DMS 273 (cell line): ENCODE results near the gene WIF1.

Source experiments
- DNase-seq: peaks from one replicate; lab custom pipeline; 2025; ENCODE audit not compliant: unreplicated experiment; lab: John Stamatoyannopoulos, UW

Gene WIF1

DNA sequence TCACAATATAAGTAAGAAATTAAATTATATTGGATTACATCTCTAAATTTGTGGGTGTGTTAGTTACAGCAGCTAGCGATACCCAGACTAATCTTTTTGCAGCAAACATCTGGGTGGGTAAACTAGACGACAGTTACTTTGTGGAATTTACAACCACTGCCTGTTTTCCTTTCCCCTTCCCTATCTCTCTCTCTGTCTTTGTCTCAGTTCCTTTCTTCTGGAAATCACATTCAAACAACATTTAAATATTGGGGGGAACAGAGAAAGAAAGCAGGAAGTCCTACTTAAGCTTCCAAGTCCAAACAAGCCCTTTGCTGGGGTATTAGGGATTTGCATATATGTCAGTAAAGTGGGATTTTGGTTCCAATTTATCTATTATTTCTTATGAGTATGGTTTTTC, 97.6 kb downstream of the WIF1 start:
- no peak for DNase-seq

DNA sequence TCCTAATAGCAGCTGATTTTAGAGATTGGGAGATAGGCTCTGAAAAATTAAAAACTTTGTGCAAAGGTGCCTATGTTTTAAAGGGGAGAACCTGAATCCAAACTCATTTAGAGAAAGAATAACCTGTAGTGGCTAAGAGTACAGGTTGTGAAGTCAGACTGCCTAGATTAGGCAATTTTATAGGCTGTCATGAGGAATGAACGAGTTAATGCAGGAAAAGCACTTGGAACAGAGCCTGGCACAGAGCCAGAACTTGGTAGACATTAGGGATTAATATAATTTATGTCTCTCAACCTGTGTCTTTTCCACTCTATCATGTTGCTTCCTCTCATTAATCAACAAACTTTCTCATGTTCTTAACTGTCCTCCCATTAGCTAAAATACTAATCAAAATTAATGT, 98.1 kb downstream of the WIF1 start:
- DNase-seq, result no peak

GRCh38 chr12:65022421-65022820, 98.7 kb downstream of the WIF1 start:
- no peak for DNase-seq

- DNase-seq, result no peak
These were observed 101.3 kb downstream of the WIF1 start for GRCh38 chr12:65019696-65020234.

- DNase-seq, result no peak
These were observed 104.0 kb downstream of the WIF1 start for GRCh38 chr12:65016881-65017650.

- DNase-seq, result no peak
These were observed 105.3 kb downstream of the WIF1 start for GRCh38 chr12:65015850-65016249.

- DNase-seq, result no peak
These were observed 106.4 kb downstream of the WIF1 start for GRCh38 chr12:65014504-65015271.

DNA sequence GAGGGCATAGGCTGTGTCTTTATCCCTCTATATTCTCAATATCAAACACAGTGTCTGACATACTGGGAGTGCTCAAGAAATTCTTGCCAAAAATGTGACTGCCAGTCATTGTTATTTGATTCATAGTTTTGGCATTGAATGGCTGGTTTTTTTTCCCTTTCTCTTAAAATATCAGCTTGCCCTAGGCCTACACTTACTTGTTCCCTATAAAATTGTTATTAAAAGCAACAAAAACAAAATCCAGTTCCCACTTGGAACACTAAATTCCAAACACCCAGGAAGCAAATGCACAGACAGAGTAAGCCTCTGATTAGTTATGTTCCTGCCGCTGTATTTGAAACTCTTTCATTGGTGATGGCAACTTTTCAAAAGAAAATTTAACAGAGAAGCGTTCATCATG, 110.7 kb downstream of the WIF1 start:
- no peak for DNase-seq

DNA sequence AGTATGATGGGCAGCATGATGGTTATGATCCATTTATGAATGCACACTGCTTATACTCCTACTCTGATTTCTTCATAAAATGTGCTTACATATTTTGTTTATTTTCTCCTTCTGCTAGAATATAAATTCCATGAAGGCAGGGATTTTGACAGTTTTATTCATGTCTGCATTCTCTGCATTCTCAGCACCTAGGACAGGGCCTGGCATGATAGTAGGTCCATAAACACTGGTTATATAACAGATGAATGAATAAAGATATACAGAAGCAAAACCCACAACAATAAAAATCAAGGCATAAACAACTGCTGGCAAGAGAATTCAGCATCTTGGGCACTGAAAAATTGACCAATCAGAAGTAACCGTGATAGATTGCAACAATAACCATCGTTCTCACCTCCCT, 115.4 kb downstream of the WIF1 start:
- DNase-seq, result no peak

DNA sequence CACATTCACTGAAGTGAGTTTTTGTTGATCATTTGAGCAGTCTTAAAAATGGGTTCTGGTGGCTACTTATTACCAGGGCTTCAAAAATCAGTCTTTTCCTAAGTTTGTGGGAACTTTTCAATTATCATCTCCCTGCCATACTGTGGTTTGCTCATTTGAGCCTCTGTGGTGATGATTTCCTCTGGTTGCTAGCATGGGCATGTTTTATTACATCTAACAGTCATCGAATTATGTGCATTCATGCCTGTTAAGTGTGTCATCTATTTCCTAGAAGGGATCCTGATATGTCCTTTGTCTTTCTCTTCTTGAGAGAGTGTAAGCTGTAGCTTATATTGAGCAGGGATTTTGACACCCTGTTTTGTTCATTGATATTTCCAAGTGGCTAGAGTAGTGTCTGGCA, 116.8 kb downstream of the WIF1 start:
- no peak for DNase-seq
